HG03066 (cell line): ENCODE results near the gene BTN1A1.

Experiments
- ATAC-seq: cut with Tn5 transposase; IDR thresholded peaks from one replicate; pipeline ENCODE4 v1.9.1; 2021; ENCODE audit warnings: low read depth; ENCODE audit not compliant: unreplicated experiment

Gene BTN1A1

GRCh38 chr6:26475823-26476729 is 24.0 kb upstream of the BTN1A1 start:
- no peak for ATAC-seq

- ATAC-seq: no peak
These were observed 23.2 kb upstream of the BTN1A1 start for GRCh38 chr6:26476896-26477295.

- no peak for ATAC-seq
These were observed 22.7 kb upstream of the BTN1A1 start for GRCh38 chr6:26477426-26477825.

- no peak for ATAC-seq
These were observed 21.8 kb upstream of the BTN1A1 start for GRCh38 chr6:26478100-26478984.

GRCh38 chr6:26478985-26479278 is 21.2 kb upstream of the BTN1A1 start:
- no peak for ATAC-seq

GRCh38 chr6:26482338-26482737 is 17.8 kb upstream of the BTN1A1 start:
- ATAC-seq: no peak

GRCh38 chr6:26483727-26484126 is 16.4 kb upstream of the BTN1A1 start:
- no peak for ATAC-seq

GRCh38 chr6:26484161-26484560 is 15.9 kb upstream of the BTN1A1 start:
- ATAC-seq: no peak

GRCh38 chr6:26485112-26485780 is 14.9 kb upstream of the BTN1A1 start:
- ATAC-seq: no peak

GRCh38 chr6:26486358-26486757 is 13.7 kb upstream of the BTN1A1 start:
- ATAC-seq: no peak

- no peak for ATAC-seq
These were observed 12.6 kb upstream of the BTN1A1 start for GRCh38 chr6:26487466-26487865.

- ATAC-seq: no peak
These were observed 9.8 kb upstream of the BTN1A1 start for GRCh38 chr6:26489996-26490964.

- ATAC-seq: no peak
These were observed 8.5 kb upstream of the BTN1A1 start for GRCh38 chr6:26491604-26492003.

- ATAC-seq: no peak
These were observed 6.8 kb upstream of the BTN1A1 start for GRCh38 chr6:26493258-26493657.

GRCh38 chr6:26494117-26494516 is 6.0 kb upstream of the BTN1A1 start:
- no peak for ATAC-seq

- ATAC-seq: no peak
These were observed 4.8 kb upstream of the BTN1A1 start for GRCh38 chr6:26495281-26495680.

GRCh38 chr6:26497610-26498009 is 2.5 kb upstream of the BTN1A1 start:
- no peak for ATAC-seq

- ATAC-seq: no peak
These were observed 1.4 kb downstream of the BTN1A1 start for GRCh38 chr6:26501482-26501986.

- ATAC-seq: no peak
These were observed 2.1 kb downstream of the BTN1A1 start for GRCh38 chr6:26502165-26502564.

GRCh38 chr6:26502626-26503025 is 2.5 kb downstream of the BTN1A1 start:
- ATAC-seq: no peak
